Subcutaneous abdominal adipose tissue (tissue), 5 donors: Measurements from ENCODE around the gene CSF1R.
A peak's percentile ranks its signal among the peaks of the same experiment; 100 is the strongest.

Source experiments
- H3K27ac ChIP-seq: one replicate; pipeline ENCODE4 v1.7.0; 2013; ENCODE audit warnings: low read depth, mild to moderate bottlenecking, inconsistent platforms, low read length, moderate library complexity
- H3K27me3 ChIP-seq, 5 donors: one replicate each; pipeline ENCODE4 v1.7.0; 2013; ENCODE audit warnings: low read length in 5 of 5, inconsistent platforms in 1 of 5; ENCODE audit not compliant: control insufficient read depth in 5 of 5, insufficient read depth in 4 of 5
- H3K36me3 ChIP-seq, 5 donors: one replicate each; pipeline ENCODE4 v1.7.0; 2013; ENCODE audit warnings: low read length in 5 of 5; ENCODE audit not compliant: control insufficient read depth in 5 of 5, insufficient read depth in 5 of 5
- H3K4me1 ChIP-seq, 5 donors: one replicate each; pipeline ENCODE4 v1.7.0; 2013; ENCODE audit warnings: low read length in 5 of 5, mild to moderate bottlenecking in 3 of 5, moderate library complexity in 1 of 5; ENCODE audit not compliant: control insufficient read depth in 5 of 5, insufficient read depth in 5 of 5
- H3K4me3 ChIP-seq, 5 donors: one replicate each; pipeline ENCODE4 v1.7.0; 2013; ENCODE audit warnings: low read length in 5 of 5, low read depth in 1 of 5
- H3K9ac ChIP-seq, 5 donors: one replicate each; pipeline ENCODE4 v1.7.0; 2013; ENCODE audit warnings: low read length in 5 of 5, mild to moderate bottlenecking in 4 of 5, moderate library complexity in 3 of 5
- H3K9me3 ChIP-seq, 5 donors: one replicate each; pipeline ENCODE4 v1.7.0; 2013; ENCODE audit warnings: low read length in 5 of 5; ENCODE audit not compliant: control insufficient read depth in 5 of 5
- donor health status: healthy.
- donor health status: healthy.
- donor health status: healthy.
- donor health status: healthy.
- donor health status: healthy.

The CSF1R gene

GRCh38 chr5:150022158-150022531 is 64.2 kb downstream of the CSF1R start:
- Histone ChIP-seq H3K27me3 (no peaks in the 10 kb centered on the region), H3K36me3 (peaks cover 59 to 92% (median 78%) of the 10 kb centered on the region in 5 donors), H3K4me3 (no peak overlapping the region), H3K27ac (peak overlapping the region; percentile 74), H3K9me3 (no peaks in the 10 kb centered on the region), H3K4me1 (peaks cover 0 to 43% (median 0%) of the 10 kb centered on the region in 5 donors), H3K9ac (peak overlapping the region in 1 of 5 donors; percentile 15)

GRCh38 chr5:150021491-150022157 is 64.7 kb downstream of the CSF1R start:
- Histone ChIP-seq H3K4me3 (peak overlapping the region in 2 of 5 donors; percentile 8 to 23), H3K27ac (peak overlapping the region; percentile 74)

GRCh38 chr5:150020249-150020648 is 66.1 kb downstream of the CSF1R start:
- H3K27me3 ChIP-seq, result no peaks in the 10 kb centered on the region
- H3K9ac ChIP-seq, result no peak overlapping the region
- H3K27ac ChIP-seq, result no peak overlapping the region
- H3K36me3 ChIP-seq, result peaks cover 56 to 88% (median 76%) of the 10 kb centered on the region in 5 donors
- H3K9me3 ChIP-seq, result peaks cover 0 to 11% (median 0%) of the 10 kb centered on the region in 5 donors
- no peak overlapping the region for H3K4me3 ChIP-seq
- peaks cover 0 to 42% (median 0%) of the 10 kb centered on the region in 5 donors for H3K4me1 ChIP-seq

More at GRCh38 chr5:150021491-150022157, 64.7 kb downstream of the CSF1R start:
- peaks cover 0 to 43% (median 0%) of the 10 kb centered on the region in 5 donors for H3K4me1 ChIP-seq
- peaks cover 55 to 88% (median 73%) of the 10 kb centered on the region in 5 donors for H3K36me3 ChIP-seq
- peak overlapping the region in 1 of 5 donors; percentile 15 for H3K9ac ChIP-seq
- no peaks in the 10 kb centered on the region for H3K27me3 ChIP-seq
- peaks cover 0 to under 1% (median 0%) of the 10 kb centered on the region in 5 donors for H3K9me3 ChIP-seq

GRCh38 chr5:150017226-150018005 is 68.9 kb downstream of the CSF1R start:
- Histone ChIP-seq H3K27me3 (no peaks in the 10 kb centered on the region), H3K9me3 (peaks cover 0 to 15% (median 0%) of the 10 kb centered on the region in 5 donors), H3K36me3 (peaks cover 69 to 93% (median 79%) of the 10 kb centered on the region in 5 donors), H3K27ac (no peak overlapping the region), H3K9ac (no peak overlapping the region), H3K4me3 (no peak overlapping the region), H3K4me1 (peaks cover 0 to 13% (median 0%) of the 10 kb centered on the region in 5 donors)

- H3K4me3 ChIP-seq, result no peak overlapping the region
- H3K9ac ChIP-seq, result no peak overlapping the region
- H3K27ac ChIP-seq, result no peak overlapping the region
- H3K36me3 ChIP-seq, result peaks cover 72 to 90% (median 81%) of the 10 kb centered on the region in 5 donors
- no peaks in the 10 kb centered on the region for H3K27me3 ChIP-seq
- H3K9me3 ChIP-seq, result peaks cover 0 to 15% (median 0%) of the 10 kb centered on the region in 5 donors
- H3K4me1 ChIP-seq, result peaks cover 0 to 11% (median 0%) of the 10 kb centered on the region in 5 donors
These were observed 69.8 kb downstream of the CSF1R start for GRCh38 chr5:150016537-150016936.

- Histone ChIP-seq H3K27ac (no peak overlapping the region), H3K9ac (no peak overlapping the region), H3K27me3 (no peaks in the 10 kb centered on the region), H3K4me3 (no peak overlapping the region), H3K36me3 (peaks cover 76 to 89% (median 81%) of the 10 kb centered on the region in 5 donors), H3K9me3 (peaks cover 0 to 15% (median 0%) of the 10 kb centered on the region in 5 donors), H3K4me1 (peaks cover 0 to 3% (median 0%) of the 10 kb centered on the region in 5 donors)
These were observed 70.9 kb downstream of the CSF1R start for GRCh38 chr5:150015415-150015814.

- Histone ChIP-seq H3K4me3 (no peak overlapping the region), H3K9ac (no peak overlapping the region), H3K9me3 (peaks cover 0 to 15% (median 0%) of the 10 kb centered on the region in 5 donors), H3K36me3 (peaks cover 74 to 89% (median 81%) of the 10 kb centered on the region in 5 donors), H3K27me3 (no peaks in the 10 kb centered on the region), H3K4me1 (no peaks in the 10 kb centered on the region), H3K27ac (no peak overlapping the region)
These were observed 71.9 kb downstream of the CSF1R start for GRCh38 chr5:150014456-150014855.

- no peak overlapping the region for H3K4me3 ChIP-seq
- H3K27ac ChIP-seq, result no peak overlapping the region
- H3K36me3 ChIP-seq, result peaks cover 75 to 86% (median 78%) of the 10 kb centered on the region in 5 donors
- no peak overlapping the region for H3K9ac ChIP-seq
- no peaks in the 10 kb centered on the region for H3K4me1 ChIP-seq
- peaks cover 0 to 15% (median 0%) of the 10 kb centered on the region in 5 donors for H3K9me3 ChIP-seq
- no peaks in the 10 kb centered on the region for H3K27me3 ChIP-seq
These were observed 72.4 kb downstream of the CSF1R start for GRCh38 chr5:150013931-150014330.

GRCh38 chr5:150009671-150010387 is 76.5 kb downstream of the CSF1R start:
- H3K9me3 ChIP-seq, result no peaks in the 10 kb centered on the region
- H3K4me1 ChIP-seq, result no peaks in the 10 kb centered on the region
- peaks cover 62 to 85% (median 79%) of the 10 kb centered on the region in 5 donors for H3K36me3 ChIP-seq
- H3K9ac ChIP-seq, result no peak overlapping the region
- no peak overlapping the region for H3K4me3 ChIP-seq
- H3K27ac ChIP-seq, result no peak overlapping the region
- H3K27me3 ChIP-seq, result no peaks in the 10 kb centered on the region
